Subcutaneous adipose tissue (tissue), 4 donors: ENCODE data around the gene L1CAM. TPM values are rescaled to one million over a fixed set of nuclear protein-coding genes. Genes with fewer than 3 reads are reported as not detected.

ENCODE experiments used
- total RNA-seq, 4 donors: library from RNA; depleted of rRNA; stranded (reverse); fragments of >200 nt; gene quantifications; one replicate each; pipeline ENCODE4 v1.1.0, GENCODE V29; 2016
- TF ChIP-seq, protein P1 (sequence below): fragments of 450-650 bp; IDR thresholded peaks from one replicate; pipeline ENCODE4 v1.5.1; 2016; ENCODE audit warnings: low read depth, mild to moderate bottlenecking, control low read depth, antibody characterized with exemption, moderate library complexity

Gene L1CAM
- total RNA-seq, 4 donors from 2014 or later: 0.68 to 1.5 (median 0.95) TPM

DNA sequence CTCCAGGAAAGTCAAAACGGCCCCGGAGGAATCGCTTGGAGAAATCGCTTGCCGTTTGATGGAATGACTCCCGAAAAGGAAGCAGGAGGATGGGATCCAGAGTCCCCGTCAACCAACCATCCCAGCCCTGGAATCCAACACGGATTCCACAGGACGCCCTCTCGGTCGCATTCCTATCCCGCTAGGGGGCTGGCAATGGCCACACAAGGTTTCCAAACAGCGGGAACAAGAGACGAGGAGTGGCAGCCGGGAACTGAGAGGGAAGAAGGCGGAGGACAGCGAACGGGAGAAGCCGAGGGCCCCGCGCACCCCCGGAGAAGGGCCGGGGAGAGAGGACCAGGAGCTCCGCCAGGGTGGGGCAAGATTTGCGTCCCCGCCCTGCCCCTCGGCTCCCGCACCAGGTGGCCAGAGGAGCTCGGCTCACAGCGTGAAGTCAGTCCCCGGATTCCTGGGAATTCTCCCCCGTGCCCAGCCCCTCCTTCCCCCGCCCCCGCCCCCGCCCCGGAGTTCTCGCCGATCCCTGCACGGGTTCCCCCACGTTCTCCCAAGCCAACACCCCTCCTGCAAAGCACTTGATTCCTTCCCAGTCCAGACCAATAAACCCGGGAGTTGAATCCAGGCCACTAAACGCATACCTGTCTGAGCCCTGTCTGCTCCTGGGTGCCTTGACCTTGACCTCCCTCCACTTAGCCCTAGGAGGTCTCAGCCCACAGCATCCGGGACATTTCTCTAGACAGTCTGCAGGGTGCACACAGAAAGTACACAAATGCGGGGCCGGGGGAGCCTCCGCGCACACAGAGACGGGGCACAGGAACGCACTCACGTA is 57.0 kb downstream of the L1CAM start:
- TF ChIP-seq, protein P1, sequence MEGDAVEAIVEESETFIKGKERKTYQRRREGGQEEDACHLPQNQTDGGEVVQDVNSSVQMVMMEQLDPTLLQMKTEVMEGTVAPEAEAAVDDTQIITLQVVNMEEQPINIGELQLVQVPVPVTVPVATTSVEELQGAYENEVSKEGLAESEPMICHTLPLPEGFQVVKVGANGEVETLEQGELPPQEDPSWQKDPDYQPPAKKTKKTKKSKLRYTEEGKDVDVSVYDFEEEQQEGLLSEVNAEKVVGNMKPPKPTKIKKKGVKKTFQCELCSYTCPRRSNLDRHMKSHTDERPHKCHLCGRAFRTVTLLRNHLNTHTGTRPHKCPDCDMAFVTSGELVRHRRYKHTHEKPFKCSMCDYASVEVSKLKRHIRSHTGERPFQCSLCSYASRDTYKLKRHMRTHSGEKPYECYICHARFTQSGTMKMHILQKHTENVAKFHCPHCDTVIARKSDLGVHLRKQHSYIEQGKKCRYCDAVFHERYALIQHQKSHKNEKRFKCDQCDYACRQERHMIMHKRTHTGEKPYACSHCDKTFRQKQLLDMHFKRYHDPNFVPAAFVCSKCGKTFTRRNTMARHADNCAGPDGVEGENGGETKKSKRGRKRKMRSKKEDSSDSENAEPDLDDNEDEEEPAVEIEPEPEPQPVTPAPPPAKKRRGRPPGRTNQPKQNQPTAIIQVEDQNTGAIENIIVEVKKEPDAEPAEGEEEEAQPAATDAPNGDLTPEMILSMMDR: no peak

DNA sequence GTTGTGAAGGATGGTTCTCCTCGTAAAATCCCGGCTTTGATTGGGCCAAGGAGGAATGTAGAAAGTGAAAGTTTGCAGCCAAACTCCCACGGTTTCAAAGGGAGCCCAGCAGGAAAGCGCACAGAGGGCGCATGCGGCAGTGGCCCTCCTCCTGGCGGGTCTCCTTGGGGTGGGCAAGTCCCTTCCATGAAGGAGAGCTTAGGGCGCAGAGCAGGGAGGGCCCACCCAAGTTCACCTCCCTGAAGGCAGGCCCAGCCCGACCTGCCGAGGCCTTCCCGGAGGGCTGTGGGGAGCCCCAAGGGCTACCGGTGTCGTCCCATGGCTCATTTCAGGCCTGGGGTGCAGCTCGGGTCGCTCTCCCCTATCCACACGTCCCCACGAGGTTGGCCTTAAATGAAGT is 57.7 kb downstream of the L1CAM start:
- TF ChIP-seq, protein P1: no peak

DNA sequence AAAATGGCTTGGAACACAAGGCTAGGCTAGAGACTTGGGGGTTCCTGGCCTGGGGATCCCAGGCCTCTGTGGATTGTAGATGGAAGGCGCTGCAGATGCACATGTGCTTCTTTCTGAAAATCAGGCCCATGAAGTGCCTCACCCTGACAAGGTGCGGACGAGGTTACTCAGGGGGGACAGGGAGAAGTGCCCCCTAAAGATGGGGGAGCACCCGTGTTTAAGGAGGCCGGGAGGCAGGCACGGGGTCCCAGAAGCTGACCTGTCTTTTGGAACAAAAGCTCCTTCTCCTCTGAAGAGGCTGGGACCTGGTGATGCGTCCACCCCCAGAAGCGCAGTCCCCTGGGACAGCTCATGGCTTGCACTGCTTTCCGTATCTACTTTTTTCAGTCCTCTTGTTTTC is 58.1 kb downstream of the L1CAM start:
- TF ChIP-seq, protein P1: no peak

DNA sequence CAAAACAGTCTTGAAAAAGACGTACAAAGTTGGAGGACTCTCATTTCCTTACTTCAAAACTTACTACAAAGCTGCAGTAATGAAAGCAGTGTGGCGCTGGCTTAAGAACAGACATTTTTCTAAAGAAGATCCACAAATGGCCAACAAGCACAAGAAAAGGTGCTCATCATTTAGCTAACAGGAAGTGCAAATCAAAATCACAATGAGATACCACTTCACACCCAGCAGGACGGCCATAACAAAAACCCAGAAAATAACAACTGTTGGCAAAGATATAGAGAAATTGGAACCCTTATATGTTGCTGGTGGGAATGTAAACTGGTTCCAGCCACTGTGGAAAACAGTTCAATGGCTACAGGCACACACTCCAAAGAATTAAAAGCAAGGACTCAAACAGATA is 59.0 kb downstream of the L1CAM start:
- TF ChIP-seq, protein P1: no peak

DNA sequence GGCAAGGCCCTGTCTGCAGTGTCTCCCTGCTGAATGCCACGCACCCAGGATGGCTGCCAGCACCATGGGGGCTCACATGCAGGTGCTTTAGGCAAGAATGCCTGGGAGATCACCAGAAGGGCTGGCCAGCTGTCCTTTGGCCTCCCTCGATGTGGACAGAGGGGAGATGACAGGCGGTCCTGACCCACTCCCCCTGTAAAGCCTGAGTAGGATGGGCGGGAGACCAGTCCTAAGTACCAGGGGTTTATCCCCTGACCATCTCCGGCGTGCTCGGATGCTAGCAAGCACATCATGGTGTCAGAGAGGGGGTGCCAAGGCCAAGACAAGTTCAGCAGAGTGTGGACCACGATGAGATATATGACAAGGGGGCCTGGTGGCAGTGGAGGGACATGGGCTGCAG is 60.9 kb downstream of the L1CAM start:
- TF ChIP-seq, protein P1: no peak

DNA sequence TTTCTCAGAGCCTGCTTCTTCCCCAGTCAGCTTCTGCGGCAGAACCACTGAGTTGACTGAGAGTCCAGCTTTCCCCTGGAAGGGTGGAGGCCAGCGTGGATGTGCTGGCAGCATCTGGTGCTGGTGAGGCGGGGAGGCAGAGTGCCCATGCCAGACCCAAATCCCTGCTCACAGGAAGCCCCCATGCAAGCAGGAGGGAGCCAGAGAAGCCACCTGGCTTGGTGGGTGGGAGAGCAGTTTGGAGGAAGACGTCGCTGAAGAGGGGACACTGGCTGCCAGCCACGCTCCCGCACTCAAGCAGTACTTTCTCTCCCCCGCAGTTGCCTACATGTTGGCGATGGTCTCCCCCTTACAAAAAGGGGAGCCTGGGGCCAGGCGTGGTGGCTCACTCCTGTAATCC is 61.6 kb downstream of the L1CAM start:
- TF ChIP-seq, protein P1: no peak

DNA sequence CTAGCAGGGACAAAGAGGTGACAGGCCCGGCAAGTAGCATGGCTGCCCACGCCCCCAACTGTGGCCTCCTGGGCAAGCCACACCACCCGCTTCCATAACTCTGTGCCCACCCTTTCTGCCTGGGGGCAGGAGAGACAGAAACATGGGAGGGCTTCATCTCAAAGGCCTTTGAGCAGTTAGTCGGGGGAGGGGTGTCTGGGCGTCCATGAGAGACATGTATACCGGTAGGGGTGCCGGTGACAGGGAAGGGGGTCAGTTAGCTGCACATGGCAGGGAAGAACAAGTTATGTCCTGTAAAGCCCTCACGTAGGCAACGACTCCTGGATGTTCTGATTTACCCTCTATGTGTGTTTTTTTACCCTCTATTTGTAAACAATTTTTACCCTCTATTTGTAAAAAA is 64.9 kb downstream of the L1CAM start:
- TF ChIP-seq, protein P1: no peak
